Measurements from ENCODE around the gene PI4K2B.
"Not testable (repeated sequence)": the region's sequence is repeated elsewhere in the genome, so short reads cannot be mapped to it uniquely, and the experiment has no call there.

The PI4K2B gene

GRCh38 chr4:25308306-25308705 lies 74.5 kb downstream of the PI4K2B start:
- peak; percentile 21 to 58 for DNase-seq

GRCh38 chr4:25308761-25309160 lies 74.9 kb downstream of the PI4K2B start:
- no peak for DNase-seq

- DNase-seq: peak; percentile 22 to 35
Observed at GRCh38 chr4:25310066-25310802, 76.4 kb downstream of the PI4K2B start.

GRCh38 chr4:25310803-25311166 lies 77.0 kb downstream of the PI4K2B start:
- DNase-seq: no peak

- peak; percentile 94 to 97 for DNase-seq
Observed at GRCh38 chr4:25312496-25313200, 78.8 kb downstream of the PI4K2B start, which contains the start of gene ZCCHC4. Gene ZCCHC4, plus strand, starts transcription at chr4:25312774. Its CDS starts 36 bp downstream, at chr4:25312810.

GRCh38 chr4:25313201-25313895 lies 79.5 kb downstream of the PI4K2B start:
- peak in 1 of 2 donors; percentile 11 for DNase-seq

GRCh38 chr4:25320336-25320735 lies 86.5 kb downstream of the PI4K2B start:
- DNase-seq: peak in 1 of 2 donors; percentile 14

GRCh38 chr4:25320773-25321172 lies 86.9 kb downstream of the PI4K2B start:
- peak; percentile 85 to 89 for DNase-seq

- no peak for DNase-seq
Observed at GRCh38 chr4:25321703-25322102, 87.9 kb downstream of the PI4K2B start.

- DNase-seq: not testable (repeated sequence)
Observed at GRCh38 chr4:25328463-25328862, 94.6 kb downstream of the PI4K2B start.
